ENCODE measurements around the gene PPL. TPM values are rescaled to one million over a fixed set of nuclear protein-coding genes. Genes with fewer than 3 reads are reported as not detected.
A peak's percentile ranks its signal among the peaks of the same experiment; 100 is the strongest.

PPL gene
- total and polyA plus RNA-seq, 2 of the 13 experiments (the other 11 are each of a cell fraction or from before 2014, with no cell fraction given) = 5.7 to 6.6 TPM

- TF ChIP-seq ZNF724P (CRISPR knock-in tag; IDR thresholded peaks at IDR 0.05; ENCODE audit: borderline replicate concordance) (0 out of 2 replicates have a peak, but pooled peaks have one; percentile 30), ARNTL (CRISPR knock-in tag; IDR thresholded peaks at IDR 0.05) (peak; percentile 65), REXO4 (CRISPR knock-in tag; IDR thresholded peaks at IDR 0.05; ENCODE audit: borderline replicate concordance) (no peak), GATAD2A (CRISPR knock-in tag; IDR thresholded peaks at IDR 0.05) (no peak), KLF6 (CRISPR knock-in tag; IDR thresholded peaks at IDR 0.05) (0 out of 2 replicates have a peak, but pooled peaks have one; percentile 26), ZZZ3 (CRISPR knock-in tag; IDR thresholded peaks at IDR 0.05; ENCODE audit: borderline replicate concordance) (no peak), MYC (CRISPR knock-in tag; IDR thresholded peaks at IDR 0.05; ENCODE audit: borderline replicate concordance) (peak; percentile 60), HIVEP1 (CRISPR knock-in tag; IDR thresholded peaks at IDR 0.05) (peak; percentile 60; the same call in 1 of the 2 replicates), EZH2 (conservative IDR thresholded peaks at IDR 0.05; ENCODE audit: low read depth, low read length) (no peak), U2AF2 (IDR thresholded peaks at IDR 0.05; ENCODE audit: low read depth, low read length) (no peak), CCAR2 (optimal IDR thresholded peaks at IDR 0.05; ENCODE audit: low read depth, low read length) (no peak), AFF4 (CRISPR knock-in tag; IDR thresholded peaks at IDR 0.05) (no peak), KDM1A (CRISPR knock-in tag; IDR thresholded peaks at IDR 0.05) (no peak), DPF2 (CRISPR knock-in tag; IDR thresholded peaks at IDR 0.05; ENCODE audit: borderline replicate concordance, low read depth) (no peak), BRCA1 (CRISPR knock-in tag; IDR thresholded peaks at IDR 0.05) (0 out of 2 replicates have a peak, but pooled peaks have one; percentile 37), ZNF263 (CRISPR knock-in tag; IDR thresholded peaks at IDR 0.05) (no peak)
- TF ChIP-seq, protein P1, sequence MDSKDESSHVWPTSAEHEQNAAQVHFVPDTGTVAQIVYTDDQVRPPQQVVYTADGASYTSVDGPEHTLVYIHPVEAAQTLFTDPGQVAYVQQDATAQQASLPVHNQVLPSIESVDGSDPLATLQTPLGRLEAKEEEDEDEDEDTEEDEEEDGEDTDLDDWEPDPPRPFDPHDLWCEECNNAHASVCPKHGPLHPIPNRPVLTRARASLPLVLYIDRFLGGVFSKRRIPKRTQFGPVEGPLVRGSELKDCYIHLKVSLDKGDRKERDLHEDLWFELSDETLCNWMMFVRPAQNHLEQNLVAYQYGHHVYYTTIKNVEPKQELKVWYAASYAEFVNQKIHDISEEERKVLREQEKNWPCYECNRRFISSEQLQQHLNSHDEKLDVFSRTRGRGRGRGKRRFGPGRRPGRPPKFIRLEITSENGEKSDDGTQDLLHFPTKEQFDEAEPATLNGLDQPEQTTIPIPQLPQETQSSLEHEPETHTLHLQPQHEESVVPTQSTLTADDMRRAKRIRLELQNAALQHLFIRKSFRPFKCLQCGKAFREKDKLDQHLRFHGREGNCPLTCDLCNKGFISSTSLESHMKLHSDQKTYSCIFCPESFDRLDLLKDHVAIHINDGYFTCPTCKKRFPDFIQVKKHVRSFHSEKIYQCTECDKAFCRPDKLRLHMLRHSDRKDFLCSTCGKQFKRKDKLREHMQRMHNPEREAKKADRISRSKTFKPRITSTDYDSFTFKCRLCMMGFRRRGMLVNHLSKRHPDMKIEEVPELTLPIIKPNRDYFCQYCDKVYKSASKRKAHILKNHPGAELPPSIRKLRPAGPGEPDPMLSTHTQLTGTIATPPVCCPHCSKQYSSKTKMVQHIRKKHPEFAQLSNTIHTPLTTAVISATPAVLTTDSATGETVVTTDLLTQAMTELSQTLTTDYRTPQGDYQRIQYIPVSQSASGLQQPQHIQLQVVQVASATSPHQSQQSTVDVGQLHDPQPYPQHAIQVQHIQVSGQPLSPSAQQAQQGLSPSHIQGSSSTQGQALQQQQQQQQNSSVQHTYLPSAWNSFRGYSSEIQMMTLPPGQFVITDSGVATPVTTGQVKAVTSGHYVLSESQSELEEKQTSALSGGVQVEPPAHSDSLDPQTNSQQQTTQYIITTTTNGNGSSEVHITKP (CRISPR knock-in tag; IDR thresholded peaks at IDR 0.05; ENCODE audit: low read depth) = no peak
These were observed 89.8 kb downstream of the PPL start, which contains the start of the genes GLYR1 and UBN1 (continued) for GRCh38 chr16:4846901-4847773.

Measured in HepG2 (cell line).